ENCODE data around the gene CCDC3. TPM values are rescaled to one million over a fixed set of nuclear protein-coding genes. Genes with fewer than 3 reads are reported as not detected.
"Not testable (repeated sequence)": the region's sequence is repeated elsewhere in the genome, so short reads cannot be mapped to it uniquely, and the experiment has no call there.

The CCDC3 gene
- polyA plus RNA-seq (2013, experiment 1 of 2; ENCODE audit: insufficient read length), result 4.3 TPM
- polyA plus RNA-seq (2013, experiment 2 of 2; ENCODE audit: insufficient read length), result 3.0 TPM

- DNase-seq, result peak; percentile 17
Measured at GRCh38 chr10:13001041-13001886, at the start of gene CCDC3. CCDC3 (minus strand) TSS chr10:13001713; CDS start chr10:13001570, 143 bp downstream.

GRCh38 chr10:13051126-13051694 lies 49.7 kb upstream of the CCDC3 start:
- DNase-seq, result no peak

- no peak for DNase-seq
Measured at GRCh38 chr10:13049774-13050420, 48.4 kb upstream of the CCDC3 start.

DNA sequence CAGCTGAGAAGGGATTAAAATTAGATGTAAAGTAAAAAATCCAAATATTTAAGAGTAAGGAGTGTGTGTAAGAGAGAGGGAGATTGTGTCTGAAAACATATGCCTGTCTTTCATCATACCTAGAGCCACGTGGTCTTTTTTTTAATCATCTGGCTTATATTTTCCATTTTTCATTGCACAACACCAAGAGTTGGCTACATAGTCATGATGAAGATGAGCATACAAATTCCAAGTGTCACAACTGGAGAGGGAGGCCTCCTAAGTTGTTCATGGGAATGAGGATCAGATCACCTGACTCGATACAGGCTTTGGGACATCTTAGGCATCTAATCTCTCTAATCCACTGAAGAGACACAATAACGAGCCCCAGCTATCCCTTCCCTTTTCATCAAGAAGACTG lies 47.2 kb upstream of the CCDC3 start:
- no peak for DNase-seq

- no peak for DNase-seq
Measured at GRCh38 chr10:13047529-13048206, 46.2 kb upstream of the CCDC3 start.

DNA sequence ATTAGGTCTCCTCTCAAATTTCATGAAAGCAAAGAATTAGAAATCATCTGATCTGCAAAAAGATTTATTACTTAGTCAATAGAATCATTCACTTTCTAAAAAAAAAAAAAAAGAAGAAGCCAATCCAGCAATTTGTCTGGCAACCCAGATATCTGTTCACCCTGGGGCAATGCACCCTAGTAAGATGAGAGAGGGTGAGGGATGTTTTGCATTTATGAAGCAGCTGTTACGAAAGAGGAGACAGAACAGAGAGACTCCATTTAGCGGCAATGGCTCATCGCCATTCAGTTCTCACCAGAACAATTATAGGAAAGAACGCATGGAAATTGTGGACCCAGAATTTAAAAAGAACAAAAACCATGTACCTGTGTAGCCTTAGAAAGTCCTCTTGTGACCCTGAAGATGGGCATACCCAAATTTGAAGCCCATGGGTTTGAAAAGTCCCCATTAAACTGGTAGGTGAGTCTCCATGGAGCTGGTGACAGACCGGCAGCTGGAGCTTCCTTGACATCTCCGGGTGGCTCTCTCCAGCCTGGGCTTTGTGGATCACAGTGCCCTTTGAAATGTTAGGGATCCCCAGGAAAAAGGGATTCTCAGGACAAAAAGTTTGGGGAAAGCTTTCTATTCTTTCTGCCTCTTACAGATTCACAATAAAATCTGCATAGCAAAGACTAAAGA lies 45.5 kb upstream of the CCDC3 start:
- DNase-seq, result no peak

- no peak for DNase-seq
Measured at GRCh38 chr10:13043520-13043919, 42.0 kb upstream of the CCDC3 start.

GRCh38 chr10:13039761-13040160 lies 38.2 kb upstream of the CCDC3 start:
- DNase-seq, result no peak

GRCh38 chr10:13038391-13038790 lies 36.9 kb upstream of the CCDC3 start:
- DNase-seq, result no peak

DNA sequence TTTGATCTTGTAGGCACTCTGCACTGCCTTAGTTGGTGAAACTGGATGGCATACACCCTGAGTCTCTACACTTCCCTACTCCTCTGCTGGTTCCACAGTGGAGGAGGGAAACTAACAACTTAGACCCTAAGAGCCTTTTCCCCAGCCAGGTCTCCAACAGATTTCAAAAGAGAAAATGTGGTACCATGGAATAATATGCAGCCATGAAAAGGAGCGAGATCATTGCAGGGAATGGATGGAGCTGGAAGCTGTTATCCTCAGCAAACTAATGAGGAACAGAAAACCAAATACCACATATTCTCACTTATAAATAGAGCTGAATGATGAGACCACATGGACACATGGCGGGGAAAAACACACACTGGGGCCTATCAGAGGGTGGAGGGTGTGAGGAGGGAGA lies 36.3 kb upstream of the CCDC3 start:
- no peak for DNase-seq

DNA sequence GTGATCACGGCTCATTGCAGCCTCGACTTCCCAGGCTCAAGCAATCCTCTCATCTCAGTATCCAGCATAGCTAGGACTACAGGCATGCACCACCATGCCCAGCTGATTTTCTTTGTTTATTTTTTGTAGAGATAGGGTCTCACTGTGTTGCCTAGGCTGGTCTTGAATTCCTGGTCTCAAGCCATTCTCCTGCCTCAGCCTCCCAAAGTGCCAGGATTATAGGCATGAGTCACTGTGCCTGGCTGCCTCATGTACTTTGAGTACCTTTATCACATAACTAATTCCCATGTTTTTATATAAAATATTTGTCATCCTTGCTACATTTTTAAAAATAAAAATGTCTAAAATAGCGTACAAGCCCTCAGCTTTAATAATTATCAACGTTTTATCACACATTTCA lies 35.3 kb upstream of the CCDC3 start:
- DNase-seq, result peak; percentile 9

DNA sequence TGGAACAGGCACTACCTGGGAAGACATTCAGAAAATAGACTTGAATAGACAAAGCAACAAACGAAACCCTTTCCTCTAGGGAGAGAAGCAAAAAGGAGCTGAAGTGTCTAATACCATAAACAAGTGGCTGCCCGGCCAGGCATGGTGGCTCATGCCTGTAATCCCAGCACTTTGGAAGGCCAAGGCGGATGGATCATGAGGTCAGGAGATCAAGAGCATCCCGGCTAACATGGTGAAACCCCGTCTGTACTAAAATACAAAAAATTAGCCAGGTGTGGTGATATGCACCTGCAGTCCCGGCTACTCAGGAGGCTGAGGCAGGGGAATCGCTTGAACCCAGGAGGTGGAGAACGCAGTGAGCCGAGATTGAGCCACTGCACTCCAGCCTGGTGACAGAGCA lies 34.2 kb upstream of the CCDC3 start:
- DNase-seq, result not testable (repeated sequence)

- DNase-seq, result no peak
Measured at GRCh38 chr10:13026873-13027272, 25.4 kb upstream of the CCDC3 start.

- no peak for DNase-seq
Measured at GRCh38 chr10:13023754-13024153, 22.2 kb upstream of the CCDC3 start.

GRCh38 chr10:13019280-13019679 lies 17.8 kb upstream of the CCDC3 start:
- no peak for DNase-seq

GRCh38 chr10:13018171-13018570 lies 16.7 kb upstream of the CCDC3 start:
- DNase-seq, result peak; percentile 79

DNA sequence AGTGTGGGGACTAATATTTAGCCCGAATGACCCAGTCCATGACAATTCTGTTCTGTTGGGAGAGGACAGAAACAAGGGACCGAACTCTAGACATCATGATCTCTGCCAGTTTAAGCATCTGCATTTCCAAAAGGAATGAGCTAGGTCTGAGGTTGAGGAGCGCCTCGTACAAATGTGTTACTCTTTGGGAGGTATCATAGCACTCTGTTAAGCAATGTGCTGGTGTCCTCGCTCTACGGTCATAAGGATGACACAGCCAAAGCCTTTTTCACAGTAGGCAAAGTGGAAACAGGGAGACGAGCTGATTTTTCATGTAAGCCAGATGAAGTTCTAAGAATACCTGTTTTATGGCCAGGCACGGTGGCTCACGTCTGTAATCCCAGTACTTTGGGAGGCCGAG lies 15.4 kb upstream of the CCDC3 start:
- DNase-seq, result no peak

GRCh38 chr10:13016426-13016825 lies 14.9 kb upstream of the CCDC3 start:
- peak; percentile 80 for DNase-seq

- DNase-seq, result no peak
Measured at GRCh38 chr10:13006037-13006436, 4.5 kb upstream of the CCDC3 start.

- DNase-seq, result no peak
Measured at GRCh38 chr10:13003759-13004158, 2.2 kb upstream of the CCDC3 start.

DNA sequence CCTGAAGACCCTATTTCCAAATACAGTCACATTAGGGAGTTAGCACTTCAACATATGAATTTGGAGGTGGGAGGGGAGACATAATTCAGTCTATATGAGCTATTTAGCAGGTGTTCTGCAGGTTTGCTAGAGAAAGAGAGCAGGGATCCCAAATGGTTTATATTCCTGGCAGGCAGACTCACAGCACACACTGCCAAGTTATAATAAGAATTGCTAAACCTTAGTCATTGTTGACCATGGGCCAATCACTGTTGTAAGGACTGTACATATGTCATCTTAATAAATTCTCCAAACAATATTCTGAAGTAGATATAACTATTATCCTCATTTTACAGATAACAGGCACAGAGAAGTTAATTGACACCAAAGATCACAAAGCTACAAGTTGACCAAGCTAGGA lies 1.5 kb upstream of the CCDC3 start:
- no peak for DNase-seq

- no peak for DNase-seq
Measured at GRCh38 chr10:13001887-13002212, 337 bp upstream of the CCDC3 start.

DNA sequence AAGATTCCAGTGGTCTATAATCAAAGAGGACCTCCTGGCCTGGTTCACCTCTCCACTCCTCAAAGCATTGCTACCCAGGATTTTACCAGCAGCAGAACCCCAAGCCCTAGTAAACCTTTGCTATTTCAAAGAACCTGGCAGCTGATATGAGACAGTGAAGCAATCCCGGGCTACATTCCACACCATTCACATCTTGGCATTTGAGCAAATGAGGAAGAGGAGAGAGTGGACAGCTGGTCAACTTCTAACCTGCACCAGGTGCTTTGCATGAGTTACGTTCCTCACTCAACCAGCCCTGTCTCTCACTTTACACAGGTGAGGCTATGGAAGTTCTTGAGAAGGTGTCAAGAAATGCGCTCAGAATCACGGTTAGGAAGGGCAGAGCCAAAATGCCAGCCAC lies 1.1 kb downstream of the CCDC3 start:
- no peak for DNase-seq
